Measurements from ENCODE around the gene DDX25. TPM values are rescaled to one million over a fixed set of nuclear protein-coding genes. Genes with fewer than 3 reads are reported as not detected.

DDX25 gene
- total and polyA plus RNA-seq, 9 of the 15 experiments (the other 6 are each of a cell fraction or from before 2014, with no cell fraction given) = not detected

- Histone ChIP-seq H3K9me1 (ENCODE audit: control insufficient read depth, insufficient read depth, low read length) (no peaks in the 10 kb centered on the region), H3K36me3 (ENCODE audit: control insufficient read depth, insufficient read depth, low read length) (no peaks in the 10 kb centered on the region), H3K27me3 (ENCODE audit: control insufficient read depth in 2 of 2, insufficient read depth in 2 of 2, low read length in 2 of 2) (peaks cover 55 to 58% of the 10 kb centered on the region in 2 experiments), H4K20me1 (replicated peaks; ENCODE audit: control insufficient read depth, insufficient read depth, low read length) (no peaks in the 10 kb centered on the region; the same call in 1 of the 2 replicates), H3K9ac (ENCODE audit: insufficient read depth in 1 of 2, low read depth in 2 of 2, low read length in 2 of 2) (no peak overlapping the region), H2AFZ (ENCODE audit: low read depth, low read length) (no peak overlapping the region), H3K27ac (ENCODE audit: extremely low read depth, low read depth, low read length) (no peak overlapping the region), H3K4me2 (ENCODE audit: insufficient read depth, low read length) (no peak overlapping the region), H3K9me3 (replicated peaks; ENCODE audit: control insufficient read depth, insufficient read depth, low read depth, low read length) (no peaks in the 10 kb centered on the region), H3K4me3 (no peak overlapping the region), H3K4me1 (replicated peaks in 1 of 2; ENCODE audit: control insufficient read depth in 2 of 2, insufficient read depth in 2 of 2, low read length in 2 of 2) (no peaks in the 10 kb centered on the region), H3K79me2 (ENCODE audit: control insufficient read depth, insufficient read depth, low read length) (no peaks in the 10 kb centered on the region)
- CTCF ChIA-PET (ENCODE audit: low intra/inter-chr PET ratio) = no interaction called here
- in situ Hi-C loops (cut with MboI) = no loop called here
- TF ChIP-seq ZNF24 (IDR thresholded peaks at IDR 0.05) (no peak), NFXL1 (CRISPR knock-in tag; IDR thresholded peaks at IDR 0.05) (no peak), TCF3 (CRISPR knock-in tag; IDR thresholded peaks at IDR 0.05) (no peak), CTCF (IDR thresholded peaks at IDR 0.05 in 2 of 3, conservative IDR thresholded peaks at IDR 0.05 in 1 of 3; ENCODE audit: insufficient read depth in 2 of 3, low read depth in 1 of 3, low read length in 3 of 3) (peak in 2 of 3 experiments; percentile 15 to 20; a peak in 1 of 6 replicates), HDAC8 (tag; IDR thresholded peaks at IDR 0.05) (no peak)
- intact Hi-C loops (cut with micrococcal nuclease) = no loop called here
- DNase-seq (ENCODE audit: extremely low read depth in 1 of 4, low spot score in 3 of 4) (no peak), FAIRE-seq (no peak), ATAC-seq (no peak; the same call in 2 of the 3 replicates)
- BruUV-seq (replicated peaks) = no TSS peak
- 2% methylated on average over 13 of the region's 13 CpGs for WGBS (ENCODE audit: insufficient coverage, low coverage, missing lambda C conversion rate)
- POLR2A ChIA-PET = interaction anchor here (1.5 kb wide), 2 partner anchors 14 to 16 kb away, joined by 7 to 9 read pairs; partner anchors contain the start of gene PUS3
These were observed 14.0 kb downstream of the DDX25 start for GRCh38 chr11:125918140-125918840.

Measured in K562 (cell line).